NCI-H1048 (cell line): Measurements from ENCODE around the gene CPE.
"Not testable (repeated sequence)": the region's sequence is repeated elsewhere in the genome, so short reads cannot be mapped to it uniquely, and the experiment has no call there.

Source experiments
- DNase-seq: peaks from one replicate; lab custom pipeline; 2025; lab: John Stamatoyannopoulos, UW

The CPE gene

DNA sequence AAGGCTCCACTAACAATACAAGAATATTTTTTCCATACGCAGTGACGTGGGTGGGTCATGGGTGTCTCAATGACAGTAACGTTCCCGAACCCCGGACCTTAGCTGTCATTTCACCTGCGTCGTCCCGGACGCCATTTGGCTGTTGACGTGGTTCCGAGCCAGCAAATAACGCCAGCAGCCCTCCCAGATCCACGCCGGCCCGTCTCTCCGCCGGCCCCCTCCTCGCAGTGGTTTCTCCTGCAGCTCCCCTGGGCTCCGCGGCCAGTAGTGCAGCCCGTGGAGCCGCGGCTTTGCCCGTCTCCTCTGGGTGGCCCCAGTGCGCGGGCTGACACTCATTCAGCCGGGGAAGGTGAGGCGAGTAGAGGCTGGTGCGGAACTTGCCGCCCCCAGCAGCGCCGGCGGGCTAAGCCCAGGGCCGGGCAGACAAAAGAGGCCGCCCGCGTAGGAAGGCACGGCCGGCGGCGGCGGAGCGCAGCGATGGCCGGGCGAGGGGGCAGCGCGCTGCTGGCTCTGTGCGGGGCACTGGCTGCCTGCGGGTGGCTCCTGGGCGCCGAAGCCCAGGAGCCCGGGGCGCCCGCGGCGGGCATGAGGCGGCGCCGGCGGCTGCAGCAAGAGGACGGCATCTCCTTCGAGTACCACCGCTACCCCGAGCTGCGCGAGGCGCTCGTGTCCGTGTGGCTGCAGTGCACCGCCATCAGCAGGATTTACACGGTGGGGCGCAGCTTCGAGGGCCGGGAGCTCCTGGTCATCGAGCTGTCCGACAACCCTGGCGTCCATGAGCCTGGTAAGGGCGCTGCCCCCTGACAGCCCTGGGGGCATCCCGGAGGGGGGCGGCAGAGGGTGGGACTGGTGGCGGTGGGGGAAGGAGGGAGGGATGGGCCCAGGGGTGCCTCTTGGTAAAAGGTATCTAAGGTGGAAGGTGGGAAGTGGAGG lies at the start of gene CPE:
Gene CPE (plus strand): TSS at position 264 of the 933 bp plus-strand sequence. CDS start 214 bp downstream, at position 478.
- DNase-seq = peak; percentile 30

DNA sequence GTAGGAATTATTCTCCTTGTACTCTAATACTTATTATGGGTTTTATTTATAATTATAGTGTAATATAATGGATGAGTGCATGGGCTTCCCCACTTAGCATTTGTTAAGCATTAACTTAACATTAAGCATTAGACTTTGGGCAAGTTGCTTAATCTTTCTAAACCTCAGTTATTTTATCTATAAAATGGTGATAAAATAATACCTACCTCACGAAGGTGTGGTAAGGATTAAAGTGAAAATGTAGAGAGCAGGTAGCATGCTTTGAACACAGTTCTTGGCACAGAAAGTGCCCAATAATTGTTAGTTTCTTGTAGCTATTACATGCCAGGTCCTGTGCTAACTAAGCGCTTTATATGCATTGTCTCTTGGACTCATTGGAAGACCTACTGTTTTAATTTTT lies 48.7 kb upstream of the CPE start:
- DNase-seq = no peak

DNA sequence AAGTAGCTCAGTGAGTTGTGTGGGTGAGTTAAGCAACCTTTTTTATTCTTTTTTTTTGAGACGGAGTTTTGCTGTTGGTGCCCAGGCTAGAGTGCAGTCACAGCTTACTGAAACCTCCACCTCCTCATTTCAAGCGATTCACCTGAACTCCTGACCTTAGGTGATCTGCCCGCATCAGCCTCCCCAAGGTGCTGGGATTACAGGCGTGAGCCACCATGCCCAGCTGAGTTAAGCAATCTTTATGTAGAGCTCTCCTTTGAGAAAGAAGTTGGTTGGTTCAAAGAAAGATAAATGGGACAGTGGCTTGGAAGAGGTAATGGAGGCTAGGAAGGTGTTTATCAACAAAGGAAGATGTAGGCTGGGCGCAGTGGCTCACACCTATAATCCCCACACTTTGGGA lies 48.1 kb upstream of the CPE start:
- DNase-seq = no peak

DNA sequence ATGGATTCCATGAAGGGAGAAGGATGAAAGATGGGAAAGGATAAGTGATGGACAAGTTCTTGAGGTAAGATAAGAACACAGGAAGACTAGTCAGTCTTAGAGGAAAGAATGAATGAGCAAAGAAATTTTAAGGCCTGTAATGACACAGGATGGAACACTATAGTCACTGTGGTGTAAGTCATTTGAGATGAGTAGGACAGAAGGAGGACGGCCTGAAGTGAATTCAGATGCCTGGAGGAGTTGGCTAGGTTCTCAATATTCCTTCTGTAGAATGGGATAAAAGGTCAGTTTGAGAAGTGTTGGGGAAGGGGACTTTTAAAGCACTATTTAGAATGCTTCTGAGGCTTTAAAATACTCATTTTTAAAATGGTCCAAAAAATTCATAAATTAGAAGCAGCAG lies 47.4 kb upstream of the CPE start:
- no peak for DNase-seq

DNA sequence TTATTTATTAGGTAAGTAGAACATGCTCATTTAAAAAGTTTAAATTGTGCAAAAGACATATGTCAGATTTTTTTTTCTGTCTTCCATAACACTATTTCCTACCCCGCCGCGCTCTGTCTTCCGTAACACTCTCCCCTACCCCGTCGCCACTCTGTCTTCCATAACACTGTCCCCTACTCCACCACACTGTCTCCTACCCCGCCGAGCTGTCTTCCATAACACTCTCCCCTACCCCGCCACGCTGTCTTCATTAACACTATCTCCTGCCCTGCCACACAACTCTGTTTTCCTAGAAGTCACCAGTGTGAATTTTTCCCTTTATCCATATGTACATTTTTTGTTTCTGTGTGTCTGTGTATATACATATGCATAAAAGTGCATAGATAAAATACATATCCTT lies 47.0 kb upstream of the CPE start:
- no peak for DNase-seq

DNA sequence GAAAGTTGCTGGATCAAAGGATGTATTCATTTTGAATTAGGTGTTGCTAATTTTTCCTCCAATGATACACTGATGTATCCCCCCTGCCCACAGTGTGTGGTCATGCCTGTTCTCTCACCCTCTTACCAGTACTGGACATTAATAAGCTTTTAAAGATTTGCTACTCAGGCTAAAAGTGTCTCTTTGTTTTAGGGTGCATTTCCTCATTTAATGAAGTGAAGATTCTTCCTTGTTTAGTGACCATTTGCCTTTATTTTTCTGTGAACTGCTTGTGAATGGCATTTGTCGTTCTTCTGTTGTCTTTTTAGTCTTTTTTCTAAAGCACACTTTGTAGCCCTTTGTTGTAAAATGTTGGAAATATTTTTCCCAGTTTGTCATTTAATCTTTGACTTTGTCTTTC lies 46.3 kb upstream of the CPE start:
- DNase-seq = no peak

DNA sequence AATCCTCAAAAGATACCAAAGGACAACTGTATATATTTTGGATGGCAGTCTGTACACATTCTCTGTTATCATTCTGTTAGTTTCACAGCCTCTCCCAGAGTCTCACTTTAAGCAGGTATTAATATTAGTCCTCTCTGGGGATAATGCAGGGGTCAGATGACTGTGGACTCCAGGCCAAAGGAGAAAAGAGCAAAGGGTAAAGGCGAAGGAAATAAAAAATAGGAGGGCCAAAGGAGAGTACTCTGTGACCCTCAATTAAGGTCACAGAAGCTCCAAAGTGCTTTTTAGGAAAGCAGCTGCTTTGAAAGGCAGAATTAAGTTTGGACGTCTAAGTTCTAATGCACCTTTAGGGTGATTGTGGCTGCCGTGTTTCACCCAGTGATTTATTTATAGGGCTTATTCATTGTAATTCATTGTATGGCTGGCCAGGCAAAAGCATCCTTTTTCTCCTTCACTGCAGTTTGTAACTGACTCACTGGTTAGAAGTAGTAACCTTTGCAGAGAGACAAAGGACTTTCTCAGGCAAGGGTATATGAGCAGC lies 43.6 kb upstream of the CPE start:
- no peak for DNase-seq

DNA sequence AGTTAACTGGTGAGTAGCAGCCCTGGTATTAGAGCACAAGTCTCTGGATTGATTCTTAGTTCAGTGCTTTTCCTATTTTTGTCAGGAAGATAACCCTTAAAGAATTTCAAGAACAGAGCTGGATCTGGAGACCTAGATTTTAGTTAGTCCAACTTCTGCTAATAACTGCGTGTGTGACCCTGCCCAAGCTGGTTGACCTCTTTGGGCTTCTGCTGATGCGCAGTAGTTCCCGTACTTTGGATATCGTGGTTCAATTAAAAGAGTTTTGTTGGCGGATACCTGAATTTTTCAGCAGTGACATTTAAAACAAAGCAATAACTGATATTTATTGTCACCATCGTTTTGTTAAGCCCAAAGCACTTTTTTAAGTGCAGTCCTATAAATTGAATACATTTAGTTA lies 42.1 kb upstream of the CPE start:
- no peak for DNase-seq

DNA sequence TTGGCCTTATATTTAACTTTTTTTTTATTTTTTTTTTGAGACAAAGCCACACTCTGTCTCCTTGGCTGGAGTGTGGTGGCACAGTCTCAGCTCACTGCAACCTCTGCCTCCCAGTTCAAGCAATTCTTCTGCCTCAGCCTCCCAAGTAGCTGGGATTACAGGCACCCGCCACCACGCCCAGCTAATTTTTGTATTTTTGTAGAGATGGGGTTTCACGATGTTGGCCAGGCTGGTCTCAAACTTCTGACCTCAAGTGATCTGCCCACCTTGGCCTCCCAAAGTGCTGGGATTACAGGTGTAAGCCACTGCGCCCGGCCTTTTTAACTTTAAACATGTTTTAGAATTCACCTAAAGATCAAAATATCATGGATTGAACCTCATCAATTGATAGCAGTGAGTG lies 36.5 kb upstream of the CPE start:
- DNase-seq = not testable (repeated sequence)

DNA sequence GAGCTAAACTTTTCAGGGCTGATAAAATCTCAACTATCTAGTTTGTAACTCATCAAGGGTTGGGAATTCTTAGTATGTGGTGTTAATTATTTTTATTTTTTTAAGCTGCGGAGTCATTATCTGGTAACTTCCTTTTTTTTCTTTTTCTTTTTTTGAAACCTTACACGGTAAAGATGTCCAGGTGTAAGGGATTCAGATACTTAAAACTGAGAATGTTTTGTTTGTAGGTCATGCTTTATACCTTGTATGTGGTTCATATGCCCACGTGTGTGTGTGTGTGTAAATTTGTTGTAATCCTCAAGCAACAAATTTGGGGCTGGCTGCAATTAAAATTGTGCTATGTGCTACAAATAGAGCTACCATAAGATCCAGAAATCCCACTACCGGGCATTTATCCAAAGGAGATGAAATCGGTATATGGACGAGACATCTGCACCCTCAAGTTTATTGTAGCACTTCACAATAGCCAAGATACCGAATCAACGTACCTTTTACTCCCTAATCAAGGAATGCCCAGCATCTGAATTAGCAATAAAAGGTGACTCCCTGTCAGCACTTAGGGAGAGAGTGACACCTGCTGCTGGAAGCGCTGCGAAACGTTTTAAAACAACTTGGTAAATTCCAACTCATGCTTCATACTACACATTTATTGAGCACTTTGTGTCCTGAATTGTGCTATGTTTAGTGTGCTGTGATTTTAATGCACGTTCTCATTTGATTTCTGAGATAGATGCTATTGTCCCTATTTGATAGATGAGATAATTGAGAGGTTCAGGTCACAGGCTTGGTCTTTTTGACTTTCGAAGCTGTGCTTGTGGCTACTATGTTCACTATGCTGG lies 35.2 kb upstream of the CPE start:
- no peak for DNase-seq

DNA sequence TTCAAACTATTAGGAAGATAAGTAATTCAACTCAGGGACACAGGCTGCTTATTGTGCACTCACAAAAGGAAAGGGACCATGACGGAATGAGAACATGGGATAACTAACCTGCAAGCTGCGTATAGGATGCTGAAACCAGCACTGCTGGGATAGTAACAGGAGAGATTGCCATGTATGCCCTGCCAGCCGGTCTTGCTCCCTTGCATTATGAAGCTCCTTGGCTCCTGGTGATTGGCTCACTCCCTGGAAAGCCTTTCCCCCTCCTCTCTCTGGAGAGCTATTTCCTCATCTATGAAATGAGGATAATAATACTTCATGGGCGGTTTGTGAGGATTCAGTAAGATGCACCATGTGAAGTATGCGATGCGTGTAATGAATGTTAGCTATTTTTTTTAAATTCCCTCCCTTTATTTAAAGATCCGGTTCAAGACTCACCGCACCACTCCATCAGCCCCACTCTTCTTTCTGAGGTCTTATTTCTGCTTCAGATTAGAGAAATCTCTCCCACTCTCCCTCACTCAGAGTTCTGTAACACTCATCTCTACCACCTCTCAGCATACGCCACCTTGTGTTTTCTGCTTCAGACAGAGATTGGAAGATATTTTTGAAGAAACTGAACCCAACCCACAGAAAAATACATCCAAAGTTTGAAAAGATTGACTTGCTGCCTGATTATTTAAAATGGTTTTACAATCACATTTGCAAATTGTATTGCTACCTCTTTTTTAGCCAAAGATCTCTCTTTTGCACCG lies 33.0 kb upstream of the CPE start:
- DNase-seq = no peak

DNA sequence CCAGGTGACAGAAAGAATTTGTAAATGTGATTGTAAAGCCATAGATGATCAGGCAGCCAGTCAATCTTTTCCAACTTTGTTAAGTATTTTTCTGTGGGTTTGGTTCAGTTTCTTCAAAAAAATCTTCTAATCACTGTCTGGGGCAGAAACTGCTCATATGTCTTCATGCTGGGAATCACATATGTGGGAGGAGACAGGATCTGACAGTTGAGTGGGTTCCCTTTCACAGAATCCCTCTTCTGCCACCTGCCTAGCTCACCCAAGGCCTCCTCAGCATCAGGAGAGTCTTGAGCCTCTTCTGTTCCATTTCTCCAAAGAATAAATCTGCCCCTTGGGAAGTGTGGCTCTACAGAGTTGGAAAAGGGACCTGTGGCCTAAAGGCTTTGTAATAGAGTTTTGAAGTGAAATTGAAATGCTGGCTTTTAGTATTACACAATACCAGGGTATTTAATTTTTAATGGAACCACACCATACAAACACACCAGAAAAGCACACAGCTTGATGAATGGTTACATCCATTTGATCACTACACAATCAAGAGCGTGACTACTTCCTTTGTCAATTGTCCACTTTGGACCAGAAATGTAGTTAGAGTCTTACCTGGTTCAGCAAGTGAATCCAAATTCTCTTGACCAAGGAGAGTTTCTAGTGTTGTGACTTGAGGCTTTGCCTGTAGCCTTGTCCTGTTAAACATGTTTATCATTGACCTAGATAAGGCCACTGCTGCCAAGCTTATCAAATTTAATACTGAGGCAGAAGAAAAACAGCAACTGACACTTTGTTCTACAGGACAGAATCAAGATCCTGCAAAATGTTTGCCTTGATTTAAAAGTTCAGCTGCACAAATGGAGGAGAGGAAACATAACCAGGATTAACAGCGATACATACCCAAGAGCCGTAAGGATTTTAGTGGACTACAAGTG lies 30.9 kb upstream of the CPE start:
- DNase-seq = no peak

DNA sequence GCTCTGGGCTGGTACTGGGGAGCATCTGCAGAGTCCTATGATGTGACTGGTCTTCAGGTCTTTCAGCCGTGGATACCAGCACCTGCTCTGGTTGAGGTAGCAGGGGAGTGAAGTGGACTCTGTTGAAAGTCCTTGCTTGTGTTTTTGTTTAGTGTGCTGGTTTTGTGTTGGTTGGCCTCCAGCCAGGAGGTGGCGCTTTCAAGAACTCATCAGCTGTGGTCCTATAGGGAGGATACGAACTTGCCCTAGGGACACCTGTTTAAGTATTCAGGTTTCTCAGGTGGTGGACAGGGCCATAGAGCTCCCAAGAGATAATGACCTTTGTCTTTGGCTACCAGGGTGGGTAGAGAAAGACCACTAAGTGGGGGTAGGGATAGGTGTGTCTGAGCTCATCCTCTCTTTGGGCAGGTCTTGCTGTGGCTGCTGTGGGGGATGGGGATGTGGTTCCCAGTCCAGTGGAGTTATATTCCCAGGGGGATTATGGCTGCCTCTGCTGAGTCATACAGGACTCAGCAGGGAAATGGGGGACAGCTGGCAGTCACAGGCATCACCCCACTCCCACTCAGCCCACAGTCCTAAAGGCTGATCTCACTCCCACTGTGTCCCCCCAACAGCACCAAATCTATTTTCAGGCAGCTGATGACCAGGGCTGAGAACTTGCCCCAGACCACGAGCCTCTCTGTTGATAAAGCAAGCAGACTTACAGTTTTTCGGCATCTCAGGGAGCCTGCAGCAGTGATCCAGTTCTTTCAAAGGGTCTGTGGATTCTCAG lies 27.3 kb upstream of the CPE start:
- no peak for DNase-seq

DNA sequence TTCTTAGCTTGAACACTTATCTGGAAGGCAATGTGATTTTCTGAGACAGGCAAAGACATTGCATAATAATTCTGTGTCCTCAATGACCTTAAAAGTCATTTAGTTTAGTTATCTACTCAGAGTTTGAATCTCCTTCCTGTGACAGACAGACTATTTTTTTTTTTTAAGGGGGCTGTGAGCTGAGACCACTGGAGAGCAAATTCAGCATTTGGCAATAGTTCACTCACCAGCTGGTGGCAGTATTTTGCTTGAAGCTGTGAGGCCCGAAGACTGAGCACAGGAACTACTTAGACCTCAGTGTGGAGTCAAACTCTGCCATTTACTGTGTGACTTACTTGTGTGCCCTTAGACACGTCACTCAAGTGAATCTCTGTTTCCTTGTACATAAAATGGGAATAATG lies 22.9 kb upstream of the CPE start:
- DNase-seq = no peak

DNA sequence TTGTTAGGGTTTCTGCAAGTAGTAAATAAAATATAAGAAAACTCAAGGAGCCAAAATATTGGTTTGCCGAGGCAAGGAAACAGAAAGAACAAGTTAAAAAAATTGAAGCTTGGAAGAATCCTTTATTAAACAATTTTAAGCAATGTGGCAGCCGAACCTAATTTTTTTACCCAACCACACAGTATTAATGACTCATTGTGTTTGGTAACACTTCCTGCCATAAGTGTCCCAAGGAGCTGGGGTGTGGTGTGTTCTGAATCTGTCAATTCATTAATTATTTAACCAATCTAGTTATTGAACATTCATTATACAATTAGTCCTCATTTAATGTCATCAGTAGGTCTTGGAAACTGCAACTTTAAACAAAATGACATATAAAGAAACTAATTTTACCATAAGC lies 19.3 kb upstream of the CPE start:
- no peak for DNase-seq

DNA sequence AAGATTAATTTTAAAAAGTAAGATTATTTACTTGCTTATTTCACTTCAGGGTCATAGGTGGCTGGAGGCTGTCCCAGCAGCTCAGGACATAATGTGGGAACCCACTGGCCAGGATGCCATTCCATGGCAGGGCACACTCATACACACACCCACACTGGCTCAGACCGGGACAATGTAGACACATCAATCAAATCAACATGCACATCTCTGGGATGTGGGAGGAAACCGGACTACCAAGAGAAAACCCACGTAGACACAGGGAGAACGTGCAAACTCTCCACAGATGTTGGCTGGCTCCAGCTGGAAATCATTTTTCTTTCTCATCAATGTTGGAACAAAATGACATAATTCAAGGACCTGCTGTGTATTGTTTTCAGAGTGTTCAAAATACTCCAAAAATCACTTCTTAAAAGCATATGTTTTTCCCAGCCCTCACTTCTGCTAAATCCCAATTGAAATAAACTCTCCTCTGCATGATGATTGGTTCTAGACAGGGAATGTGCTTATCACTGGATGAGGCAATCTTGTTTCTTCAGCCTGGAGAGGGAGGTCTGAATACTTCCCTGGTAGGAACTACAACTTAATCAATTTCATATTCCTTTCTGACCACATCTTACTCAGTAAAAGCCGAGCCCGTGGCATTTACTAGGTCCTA lies 18.6 kb upstream of the CPE start:
- DNase-seq = no peak

DNA sequence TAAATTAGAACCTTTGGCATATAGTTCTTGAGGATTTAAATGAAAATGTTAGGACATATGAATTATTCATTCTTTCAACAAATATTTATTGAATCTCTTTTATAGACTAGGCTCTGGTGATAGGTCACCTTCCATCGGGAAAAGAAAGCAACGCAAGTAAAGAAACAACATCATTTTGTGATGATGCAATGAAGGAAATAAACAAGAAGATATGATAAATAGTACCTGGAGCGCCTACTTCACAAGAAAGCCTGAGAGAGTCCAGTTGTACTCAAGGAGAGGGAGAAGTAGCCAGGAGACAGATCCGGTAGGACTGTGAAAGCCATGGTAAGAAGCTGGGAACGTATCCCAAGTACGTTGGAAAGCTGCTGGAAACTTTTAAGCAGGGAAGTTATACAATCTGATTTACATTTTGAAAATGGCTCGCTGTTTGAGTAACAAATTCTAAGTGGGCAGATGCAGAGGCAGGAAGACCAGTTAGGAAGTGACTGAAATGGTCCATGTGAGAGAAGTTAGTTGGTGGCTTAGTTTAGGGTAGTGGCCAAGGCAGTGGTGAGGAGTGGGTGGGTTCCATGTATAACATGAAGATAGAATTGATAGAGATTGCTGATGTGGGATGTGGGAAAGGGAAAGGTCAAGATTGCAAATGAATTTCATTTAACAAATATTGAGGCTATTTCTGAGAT lies 17.7 kb upstream of the CPE start:
- DNase-seq = no peak

DNA sequence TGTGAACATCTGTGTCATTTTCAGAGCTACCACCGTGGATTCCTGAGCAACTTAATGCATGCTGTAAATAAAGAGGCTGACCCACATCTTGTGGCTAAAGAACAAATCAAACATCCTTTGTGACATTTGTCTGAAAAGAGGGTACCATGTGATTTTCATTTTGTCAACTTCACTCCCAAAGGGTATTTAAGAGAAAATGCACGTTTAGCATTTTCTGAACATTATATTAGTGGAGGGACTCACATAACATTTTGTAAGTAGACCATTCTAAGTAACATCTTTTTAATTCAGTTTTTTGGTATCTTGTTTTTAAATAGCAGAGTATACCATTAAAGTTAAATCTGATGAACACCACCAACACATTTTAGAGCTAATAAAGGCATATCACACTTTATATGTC lies 17.0 kb upstream of the CPE start:
- DNase-seq = no peak

DNA sequence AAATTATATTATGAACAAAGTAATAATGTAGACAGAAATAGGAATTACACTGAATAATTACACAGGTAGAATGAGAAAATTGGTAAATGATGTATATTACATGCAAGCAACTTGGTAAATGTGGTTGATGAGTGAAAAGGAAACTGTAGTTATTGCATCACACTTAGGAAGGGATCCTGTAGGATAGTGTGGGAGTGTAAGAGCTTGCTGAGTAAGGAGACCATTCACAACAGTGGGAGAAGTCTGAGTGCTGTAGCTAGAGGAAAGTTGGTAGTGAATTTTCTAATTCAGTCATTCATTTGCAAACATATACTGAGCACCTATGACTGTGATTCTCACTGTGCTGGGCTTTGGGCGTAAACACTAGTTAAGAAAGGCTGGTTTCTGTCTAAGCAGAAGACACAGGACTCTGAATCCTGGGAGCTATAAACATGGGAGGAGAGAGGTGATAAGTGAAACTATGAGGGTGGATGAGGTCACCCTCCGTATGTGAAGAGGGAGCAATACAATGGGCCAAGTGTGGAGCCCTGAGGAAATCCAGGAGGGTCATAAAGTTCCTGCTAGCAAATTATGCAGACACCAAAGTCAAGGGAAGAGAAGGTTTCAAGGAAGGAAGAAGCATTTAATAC lies 14.2 kb upstream of the CPE start:
- DNase-seq = no peak
